Measurements from ENCODE around the gene ASB13. TPM values are rescaled to one million over a fixed set of nuclear protein-coding genes. Genes with fewer than 3 reads are reported as not detected.

Gene ASB13
- total and polyA plus RNA-seq, 2 experiments from 2014 or later, result 16.9 to 18.1 TPM

- Histone ChIP-seq H3K4me1 (ENCODE audit: insufficient read depth) (peaks cover 18% of the 10 kb centered on the region), H3K4me3 (no peak overlapping the region), H3K36me3 (replicated peaks; ENCODE audit: insufficient read depth, low read depth) (no peaks in the 10 kb centered on the region), H4K20me1 (ENCODE audit: insufficient read depth, poor library complexity, severe bottlenecking) (no peaks in the 10 kb centered on the region), H3K79me2 (no peaks in the 10 kb centered on the region), H3K9me2 (replicated peaks; ENCODE audit: insufficient read depth) (no peaks in the 10 kb centered on the region), H3K27ac (no peak overlapping the region), H3K9me3 (ENCODE audit: low read depth) (no peaks in the 10 kb centered on the region), H3K27me3 (no peaks in the 10 kb centered on the region), H2AFZ (no peak overlapping the region), H3K4me2 (no peak overlapping the region)
- 93% methylated on average over 7 of the region's 7 CpGs for WGBS (ENCODE audit: low lambda C conversion rate, missing lambda C conversion rate)
- no peak for DNase-seq (ENCODE audit: low spot score)
- TF ChIP-seq EZH2 (IDR thresholded peaks at IDR 0.05; ENCODE audit: borderline replicate concordance) (no peak), EZH2phosphoT487 (IDR thresholded peaks at IDR 0.05; ENCODE audit: low read depth, severe bottlenecking, unreplicated experiment) (no peak), CTCF (IDR thresholded peaks at IDR 0.05; ENCODE audit: poor library complexity) (no peak)
These were observed 58.8 kb downstream of the ASB13 start for GRCh38 chr10:5607594-5607993.

- Histone ChIP-seq H4K20me1 (ENCODE audit: insufficient read depth, poor library complexity, severe bottlenecking) (no peaks in the 10 kb centered on the region), H3K27ac (no peak overlapping the region), H2AFZ (no peak overlapping the region), H3K9me2 (replicated peaks; ENCODE audit: insufficient read depth) (no peaks in the 10 kb centered on the region), H3K9me3 (ENCODE audit: low read depth) (no peaks in the 10 kb centered on the region), H3K4me3 (no peak overlapping the region), H3K4me1 (ENCODE audit: insufficient read depth) (peaks cover 18% of the 10 kb centered on the region), H3K4me2 (no peak overlapping the region), H3K27me3 (no peaks in the 10 kb centered on the region), H3K79me2 (no peaks in the 10 kb centered on the region), H3K36me3 (replicated peaks; ENCODE audit: insufficient read depth, low read depth) (no peaks in the 10 kb centered on the region)
- whole genome bisulfite sequencing (ENCODE audit: low lambda C conversion rate, missing lambda C conversion rate), result 93% methylated on average over 9 of the region's 10 CpGs
- no peak for DNase-seq (ENCODE audit: low spot score)
- TF ChIP-seq CTCF (IDR thresholded peaks at IDR 0.05; ENCODE audit: poor library complexity) (no peak), EZH2phosphoT487 (IDR thresholded peaks at IDR 0.05; ENCODE audit: low read depth, severe bottlenecking, unreplicated experiment) (no peak), EZH2 (IDR thresholded peaks at IDR 0.05; ENCODE audit: borderline replicate concordance) (no peak)
These were observed 59.5 kb downstream of the ASB13 start for GRCh38 chr10:5606864-5607263.

- H3K36me3 ChIP-seq (replicated peaks; ENCODE audit: insufficient read depth, low read depth), result no peaks in the 10 kb centered on the region
- H3K4me2 ChIP-seq, result no peak overlapping the region
- H4K20me1 ChIP-seq (ENCODE audit: insufficient read depth, poor library complexity, severe bottlenecking), result no peaks in the 10 kb centered on the region
- H3K4me1 ChIP-seq (ENCODE audit: insufficient read depth), result peaks cover 18% of the 10 kb centered on the region
- no peak overlapping the region for H3K27ac ChIP-seq
- H3K27me3 ChIP-seq, result no peaks in the 10 kb centered on the region
- H3K9me3 ChIP-seq (ENCODE audit: low read depth), result no peaks in the 10 kb centered on the region
- DNase-seq (ENCODE audit: low spot score), result no peak
- no peaks in the 10 kb centered on the region for H3K9me2 ChIP-seq (replicated peaks; ENCODE audit: insufficient read depth)
- WGBS (ENCODE audit: low lambda C conversion rate, missing lambda C conversion rate), result 88% methylated on average over 7 of the region's 8 CpGs
- TF ChIP-seq EZH2phosphoT487 (IDR thresholded peaks at IDR 0.05; ENCODE audit: low read depth, severe bottlenecking, unreplicated experiment), result no peak
- no peak for TF ChIP-seq CTCF (IDR thresholded peaks at IDR 0.05; ENCODE audit: poor library complexity)
- no peak for TF ChIP-seq EZH2 (IDR thresholded peaks at IDR 0.05; ENCODE audit: borderline replicate concordance)
- no peak overlapping the region for H2AFZ ChIP-seq
- H3K79me2 ChIP-seq, result no peaks in the 10 kb centered on the region
- H3K4me3 ChIP-seq, result no peak overlapping the region
These were observed 60.1 kb downstream of the ASB13 start for GRCh38 chr10:5606321-5606720.

GRCh38 chr10:5604961-5605360 is 61.4 kb downstream of the ASB13 start:
- no peaks in the 10 kb centered on the region for H3K9me3 ChIP-seq (ENCODE audit: low read depth)
- H4K20me1 ChIP-seq (ENCODE audit: insufficient read depth, poor library complexity, severe bottlenecking), result no peaks in the 10 kb centered on the region
- DNase-seq (ENCODE audit: low spot score), result no peak
- H3K4me1 ChIP-seq (ENCODE audit: insufficient read depth), result peaks cover 11% of the 10 kb centered on the region
- no peak overlapping the region for H3K4me3 ChIP-seq
- no peaks in the 10 kb centered on the region for H3K27me3 ChIP-seq
- no peak overlapping the region for H3K4me2 ChIP-seq
- H3K9me2 ChIP-seq (replicated peaks; ENCODE audit: insufficient read depth), result no peaks in the 10 kb centered on the region
- 74% methylated on average over 7 of the region's 7 CpGs for WGBS (ENCODE audit: low lambda C conversion rate, missing lambda C conversion rate)
- TF ChIP-seq EZH2 (IDR thresholded peaks at IDR 0.05; ENCODE audit: borderline replicate concordance), result no peak
- no peak for TF ChIP-seq EZH2phosphoT487 (IDR thresholded peaks at IDR 0.05; ENCODE audit: low read depth, severe bottlenecking, unreplicated experiment)
- no peaks in the 10 kb centered on the region for H3K36me3 ChIP-seq (replicated peaks; ENCODE audit: insufficient read depth, low read depth)
- H3K79me2 ChIP-seq, result no peaks in the 10 kb centered on the region
- no peak overlapping the region for H2AFZ ChIP-seq
- no peak overlapping the region for H3K27ac ChIP-seq
